H9 (cell line): Measurements from ENCODE around the gene ZCCHC8. TPM values are rescaled to one million over a fixed set of nuclear protein-coding genes. Genes with fewer than 3 reads are reported as not detected.

Experiments
- DNase-seq: peaks from one replicate; pipeline ENCODE4 v3.0.0-alpha.2; 2017
- H2AFZ ChIP-seq: one replicate; pipeline ENCODE4 v1.6.1; 2013; ENCODE audit warnings: mild to moderate bottlenecking, low read length, control low read depth, moderate library complexity
- H2AK5ac ChIP-seq: 2 replicates; pipeline ENCODE4 v1.6.1; 2013; ENCODE audit warnings: low read length, control low read depth, mixed read lengths; ENCODE audit not compliant: insufficient read length
- H2BK120ac ChIP-seq: one replicate; pipeline ENCODE4 v1.6.1; 2013; ENCODE audit warnings: low read depth, mild to moderate bottlenecking, low read length, control low read depth, inconsistent platforms; ENCODE audit not compliant: poor library complexity, severe bottlenecking
- H2BK12ac ChIP-seq: 2 replicates; pipeline ENCODE4 v1.6.1; 2013; ENCODE audit warnings: low read length, control low read depth, mixed read lengths, low read depth; ENCODE audit not compliant: insufficient read length
- H2BK15ac ChIP-seq: 2 replicates; pipeline ENCODE4 v1.6.1; 2013; ENCODE audit warnings: low read depth, low read length, control low read depth
- H2BK20ac ChIP-seq: one replicate; pipeline ENCODE4 v1.6.1; 2013; ENCODE audit warnings: low read depth, mild to moderate bottlenecking, low read length, control low read depth, inconsistent platforms; ENCODE audit not compliant: poor library complexity, severe bottlenecking
- H2BK5ac ChIP-seq: 2 replicates; pipeline ENCODE4 v1.6.1; 2013; ENCODE audit warnings: low read length, control low read depth, mixed read lengths; ENCODE audit not compliant: insufficient read length
- H3K14ac ChIP-seq: 2 replicates; pipeline ENCODE4 v1.6.1; 2013; ENCODE audit warnings: low read length, control low read depth; ENCODE audit not compliant: insufficient read depth
- H3K18ac ChIP-seq: 2 replicates; pipeline ENCODE4 v1.6.1; 2013; ENCODE audit warnings: low read depth, mild to moderate bottlenecking, mixed read lengths, low read length, control low read depth; ENCODE audit not compliant: insufficient read length
- H3K23ac ChIP-seq: 2 replicates; pipeline ENCODE4 v1.6.1; 2013; ENCODE audit warnings: low read length, control low read depth, mixed read lengths, low read depth; ENCODE audit not compliant: insufficient read length
- H3K23me2 ChIP-seq: 2 replicates; pipeline ENCODE4 v1.6.1; 2013; ENCODE audit warnings: low read depth, mild to moderate bottlenecking, mixed read lengths, low read length, control low read depth; ENCODE audit not compliant: insufficient read length, poor library complexity, severe bottlenecking
- H3K27ac ChIP-seq: 2 replicates; pipeline ENCODE4 v1.5.1; 2013; ENCODE audit warnings: low read length, control low read depth, mixed read lengths, low read depth; ENCODE audit not compliant: insufficient read length
- H3K27me3 ChIP-seq: 2 replicates; pipeline ENCODE4 v1.6.1; 2013; ENCODE audit warnings: low read length, control low read depth, inconsistent platforms; ENCODE audit not compliant: insufficient read depth
- H3K4ac ChIP-seq: 2 replicates; pipeline ENCODE4 v1.6.1; 2013; ENCODE audit warnings: low read depth, mild to moderate bottlenecking, control low read depth, inconsistent platforms, low read length, moderate library complexity
- H3K4me1 ChIP-seq: 2 replicates; pipeline ENCODE4 v1.6.1; 2013; ENCODE audit warnings: low read length, control low read depth, inconsistent platforms; ENCODE audit not compliant: insufficient read depth
- H3K4me2 ChIP-seq: 2 replicates; pipeline ENCODE4 v1.6.1; 2013; ENCODE audit warnings: low read length, control low read depth, mixed read lengths; ENCODE audit not compliant: insufficient read length, insufficient read depth
- H3K56ac ChIP-seq: 2 replicates; pipeline ENCODE4 v1.6.1; 2013; ENCODE audit warnings: low read depth, mild to moderate bottlenecking, mixed read lengths, low read length, control low read depth; ENCODE audit not compliant: insufficient read length
- H3K79me1 ChIP-seq: 2 replicates; pipeline ENCODE4 v1.6.1; 2013; ENCODE audit warnings: low read depth, mild to moderate bottlenecking, moderate library complexity, low read length, control low read depth, inconsistent platforms; ENCODE audit not compliant: insufficient read depth, poor library complexity, severe bottlenecking
- H3K79me2 ChIP-seq: 2 replicates; pipeline ENCODE4 v1.6.1; 2013; ENCODE audit warnings: low read length, control low read depth, inconsistent platforms; ENCODE audit not compliant: insufficient read depth
- H3K9ac ChIP-seq: 2 replicates; pipeline ENCODE4 v1.6.1; 2013; ENCODE audit warnings: low read length, control low read depth, mixed read lengths; ENCODE audit not compliant: insufficient read length; ENCODE audit errors: extremely low read depth
- H3K9me3 ChIP-seq: one replicate; pipeline ENCODE4 v1.6.1; 2013; ENCODE audit warnings: low read depth, low read length, inconsistent platforms; ENCODE audit not compliant: control insufficient read depth
- H3T11ph ChIP-seq: one replicate; pipeline ENCODE4 v1.6.1; 2013; ENCODE audit warnings: mild to moderate bottlenecking, low read length, control low read depth, inconsistent platforms
- H4K20me1 ChIP-seq: one replicate; pipeline ENCODE4 v1.6.1; 2013; ENCODE audit not compliant: control insufficient read depth, insufficient read length, insufficient read depth
- H4K5ac ChIP-seq: 2 replicates; pipeline ENCODE4 v1.6.1; 2013; ENCODE audit warnings: low read depth, mild to moderate bottlenecking, mixed read lengths, low read length, control low read depth; ENCODE audit not compliant: insufficient read length
- H4K8ac ChIP-seq: replicated peaks from 2 replicates; pipeline ENCODE4 v1.6.1; 2013; ENCODE audit warnings: low read length, control low read depth, mixed read lengths, low read depth; ENCODE audit not compliant: insufficient read length
- H4K91ac ChIP-seq: 2 replicates; pipeline ENCODE4 v1.6.1; 2013; ENCODE audit warnings: low read depth, mild to moderate bottlenecking, moderate library complexity, mixed read lengths, low read length, control low read depth; ENCODE audit not compliant: insufficient read length
- H3K27ac Mint-ChIP-seq, 3 experiments: 2 replicates in 2 of 3; 3 replicates in 1 of 3; pipeline ENCODE4 v1.8.0; 2020 to 2021; ENCODE audit warnings: mixed read lengths in 3 of 3, mild to moderate bottlenecking in 1 of 3, moderate library complexity in 1 of 3
- H3K27me3 Mint-ChIP-seq: 2 replicates; pipeline ENCODE4 v1.8.0; 2021; ENCODE audit warnings: low read depth, mild to moderate bottlenecking, moderate library complexity, mixed read lengths
- H3K36me3 Mint-ChIP-seq, 3 experiments: 2 replicates in 2 of 3; 3 replicates in 1 of 3; pipeline ENCODE4 v1.8.0; 2020 to 2021; ENCODE audit warnings: low read depth in 3 of 3, mixed read lengths in 3 of 3; ENCODE audit not compliant: insufficient read depth in 1 of 3
- H3K4me1 Mint-ChIP-seq, 2 experiments: 2 replicates each; pipeline ENCODE4 v1.8.0; 2020; ENCODE audit warnings: mixed read lengths in 2 of 2
- H3K4me3 Mint-ChIP-seq, 2 experiments: 2 replicates in 1 of 2; 3 replicates in 1 of 2; pipeline ENCODE4 v1.8.0; 2020 to 2021; ENCODE audit warnings: mild to moderate bottlenecking in 2 of 2, mixed read lengths in 2 of 2, moderate library complexity in 1 of 2
- H3K9me3 Mint-ChIP-seq, 2 experiments: 2 replicates in 1 of 2; 3 replicates in 1 of 2; pipeline ENCODE4 v1.8.0; 2020; ENCODE audit warnings: mild to moderate bottlenecking in 2 of 2, mixed read lengths in 2 of 2, moderate library complexity in 1 of 2
- CTCF ChIP-seq: fragments of 200-600 bp; sonication (generic); conservative IDR thresholded peaks from 3 replicates; pipeline ENCODE4 v1.8.0; 2021; ENCODE audit warnings: antibody characterized with exemption, mild to moderate bottlenecking
- WGBS: extraction: QIAGEN DNeasy Blood & Tissue Kit; methylation state at CpG from one replicate; pipeline ENCODE4 v1.1.7; 2013; ENCODE audit warnings: missing lambda C conversion rate, low lambda C conversion rate, mixed read lengths; ENCODE audit not compliant: insufficient read length; ENCODE audit errors: extremely low coverage; 5-methylcytosine and 5-hydroxymethylcytosine counted together
- total RNA-seq: library from RNA; stranded (reverse); gene quantifications from 2 replicates; pipeline ENCODE4 v1.2.1, GENCODE V29; 2021

Gene ZCCHC8
- total RNA-seq, 1 experiment from 2014 or later: 37.3 TPM

- H3K14ac ChIP-seq: peak within 1 kb of the TSS; percentile 85
- no peak within 1 kb of the TSS for H2BK15ac ChIP-seq
- H2BK12ac ChIP-seq: peak within 1 kb of the TSS; percentile 19
- no peak within 1 kb of the TSS for H3K4ac ChIP-seq
- no peaks in the 10 kb centered on the region for H4K20me1 ChIP-seq
- H2AK5ac ChIP-seq: no peak within 1 kb of the TSS
- no peak within 1 kb of the TSS for H3K23ac ChIP-seq
- Mint-ChIP-seq H3K4me3 (peak within 1 kb of the TSS; percentile 79 to 93), H3K9me3 (no peaks in the 10 kb centered on the region), H3K27ac (peak within 1 kb of the TSS; percentile 65 to 95 (median 91); a peak in 5 of 7 replicates), H3K27me3 (peaks cover 4% of the 10 kb centered on the region; the same call in 1 of the 2 replicates), H3K4me1 (peaks cover 15 to 16% of the 10 kb centered on the region in 2 experiments), H3K36me3 (no peaks in the 10 kb centered on the region; a peak in 1 of 7 replicates)
- no peaks in the 10 kb centered on the region for H3K4me1 ChIP-seq
- H3K27me3 ChIP-seq: no peaks in the 10 kb centered on the region
- no peaks in the 10 kb centered on the region for H3K79me2 ChIP-seq
- H3K4me2 ChIP-seq: peak within 1 kb of the TSS; percentile 88
- no peaks in the 10 kb centered on the region for H3K9me3 ChIP-seq
- H2BK20ac ChIP-seq: no peak within 1 kb of the TSS
- no peak within 1 kb of the TSS for H2BK5ac ChIP-seq
- H3K27ac ChIP-seq: no peak within 1 kb of the TSS
- peak within 1 kb of the TSS; percentile 51 for H2AFZ ChIP-seq
- peaks cover 3% of the 10 kb centered on the region for H3K79me1 ChIP-seq
- no peak within 1 kb of the TSS for H3K56ac ChIP-seq
- no peak within 1 kb of the TSS for H4K8ac ChIP-seq
- no peak within 1 kb of the TSS for H2BK120ac ChIP-seq
- H3K9ac ChIP-seq: peak within 1 kb of the TSS; percentile 77
- peak; percentile 72 for DNase-seq
- H4K91ac ChIP-seq: no peak within 1 kb of the TSS
- H3T11ph ChIP-seq: no peak within 1 kb of the TSS
- H4K5ac ChIP-seq: no peak within 1 kb of the TSS
- WGBS: no CpG with 5 or more reads among the region's 118 CpGs
- TF ChIP-seq CTCF: peak; percentile 60
- peak within 1 kb of the TSS; percentile 56 for H3K18ac ChIP-seq
- peaks cover 10% of the 10 kb centered on the region for H3K23me2 ChIP-seq
Measured at GRCh38 chr12:122421821-122422729, 78.7 kb downstream of the ZCCHC8 start, which contains the start of gene CLIP1. Gene CLIP1 (minus strand): TSS chr12:122422669. CDS start chr12:122380452, 42,217 bp downstream.

Other genes starting within 250 kb of the ZCCHC8 start
- gene VPS33A, start 234.4 kb downstream of the ZCCHC8 start, total RNA-seq: 44.3 and 45.9 TPM in 2 replicates
- 20.1 and 23.6 TPM in 2 replicates for gene CLIP1, start 78.3 kb downstream of the ZCCHC8 start, total RNA-seq
- 64.9 and 66.2 TPM in 2 replicates for gene RSRC2, start 26.0 kb upstream of the ZCCHC8 start, total RNA-seq
- gene KNTC1, start 26.3 kb upstream of the ZCCHC8 start, total RNA-seq: 66.8 and 71.3 TPM in 2 replicates
- not detected in 2 replicates for gene HCAR2, start 202.4 kb upstream of the ZCCHC8 start, total RNA-seq
- gene HCAR3, start 215.9 kb upstream of the ZCCHC8 start, total RNA-seq: not detected in 2 replicates
- gene HCAR1, start 229.9 kb upstream of the ZCCHC8 start, total RNA-seq: 0.07 TPM in 2 replicates